SH-SY5Y (cell line): ENCODE data around the gene NOX5.

Experiments
- GATA2 ChIP-seq: IDR thresholded peaks from 2 replicates; pipeline ENCODE4 v1.6.1; 2011; ENCODE audit warnings: mild to moderate bottlenecking, low read depth, low read length
- GATA3 ChIP-seq: IDR thresholded peaks from 2 replicates; pipeline ENCODE4 v1.6.1; 2011; ENCODE audit warnings: low read depth, mild to moderate bottlenecking, low read length, moderate library complexity

DNA sequence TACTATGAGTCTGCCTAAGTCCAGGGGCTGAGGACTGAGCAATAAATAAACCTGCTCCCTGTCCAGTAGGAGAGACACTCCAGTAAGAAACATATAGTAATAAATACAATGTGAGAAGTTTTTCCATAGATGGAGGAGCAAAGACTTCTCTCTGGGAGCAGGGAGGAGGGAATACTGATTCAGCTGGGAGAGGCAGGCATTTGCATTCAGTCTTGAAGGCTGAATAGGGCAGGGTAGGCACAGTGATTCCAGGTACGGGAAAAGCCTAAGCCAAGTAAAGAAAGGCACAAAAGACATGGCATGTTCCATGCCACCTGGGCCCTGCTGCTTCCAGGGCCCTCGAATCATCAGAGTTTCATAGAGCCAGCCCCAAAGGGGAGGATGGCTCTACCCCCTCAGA, 86.3 kb downstream of the NOX5 start:
- TF ChIP-seq GATA2 (no peak), GATA3 (no peak)
